D341Med (cell line): Measurements from ENCODE around the gene EIF4G3.
"Not testable (repeated sequence)": the region's sequence is repeated elsewhere in the genome, so short reads cannot be mapped to it uniquely, and the experiment has no call there.

Experiments
- DNase-seq: peaks from one replicate; pipeline ENCODE4 v3.0.0; 2012; ENCODE audit warnings: low spot score

EIF4G3 gene

GRCh38 chr1:20875198-20875973 is 301.3 kb downstream of the EIF4G3 start:
- DNase-seq, result no peak

DNA sequence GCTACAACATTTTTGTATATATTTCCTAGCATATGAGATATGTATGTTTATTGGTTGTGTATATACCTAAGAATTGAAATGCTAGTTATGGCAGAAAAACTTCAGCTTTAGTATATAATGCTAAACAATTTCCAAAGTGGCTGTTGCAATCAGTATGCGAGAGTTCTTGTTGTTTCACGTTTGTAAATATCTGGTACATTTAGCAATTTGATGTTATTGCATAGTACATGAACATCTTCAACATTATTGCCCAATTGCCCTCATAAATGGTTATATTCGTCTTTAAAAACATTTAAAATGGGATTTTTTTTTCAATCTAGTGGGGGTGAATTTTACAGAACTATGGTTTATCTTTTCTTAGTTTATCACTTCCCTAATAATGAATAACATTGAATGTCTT is 303.4 kb downstream of the EIF4G3 start:
- DNase-seq, result no peak

- DNase-seq, result no peak
These were observed 305.3 kb downstream of the EIF4G3 start for GRCh38 chr1:20871419-20871818.

DNA sequence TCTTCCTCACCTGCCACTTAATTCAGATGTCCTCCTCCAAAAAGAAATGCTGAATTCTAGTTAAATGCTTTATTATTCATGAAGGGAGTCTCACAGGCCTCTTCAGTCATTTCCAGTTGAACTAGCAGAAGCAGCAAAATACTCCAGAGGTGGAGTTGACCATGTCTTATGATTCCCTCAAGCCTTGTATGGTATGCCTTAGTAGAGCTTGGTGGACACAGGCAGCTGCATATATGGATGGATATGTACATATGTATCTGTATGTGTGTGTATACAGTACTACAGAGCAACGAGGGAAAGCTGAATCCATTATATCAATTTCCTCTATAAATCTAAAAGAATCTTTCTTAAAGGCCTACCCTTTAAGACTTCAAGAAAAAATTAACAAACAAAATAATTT is 306.0 kb downstream of the EIF4G3 start:
- no peak for DNase-seq

DNA sequence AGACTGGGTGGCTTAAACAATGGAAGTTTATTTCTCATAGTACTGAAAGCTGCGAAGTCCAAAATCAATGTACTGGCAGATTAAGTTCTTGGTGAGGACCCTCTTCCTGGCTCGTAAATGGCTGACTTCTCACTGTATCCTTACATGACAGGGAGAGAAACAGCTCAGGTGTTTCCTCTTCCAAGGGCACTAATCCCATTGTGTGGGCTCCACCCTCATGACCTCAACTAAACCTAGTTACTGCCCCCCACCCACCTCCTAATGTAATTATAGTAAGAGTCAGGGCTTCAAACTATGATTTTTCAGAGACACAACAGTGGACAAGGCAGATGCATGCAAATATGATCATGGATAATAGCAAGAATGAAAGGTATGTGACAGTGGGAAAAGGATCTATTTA is 308.4 kb downstream of the EIF4G3 start:
- no peak for DNase-seq

DNA sequence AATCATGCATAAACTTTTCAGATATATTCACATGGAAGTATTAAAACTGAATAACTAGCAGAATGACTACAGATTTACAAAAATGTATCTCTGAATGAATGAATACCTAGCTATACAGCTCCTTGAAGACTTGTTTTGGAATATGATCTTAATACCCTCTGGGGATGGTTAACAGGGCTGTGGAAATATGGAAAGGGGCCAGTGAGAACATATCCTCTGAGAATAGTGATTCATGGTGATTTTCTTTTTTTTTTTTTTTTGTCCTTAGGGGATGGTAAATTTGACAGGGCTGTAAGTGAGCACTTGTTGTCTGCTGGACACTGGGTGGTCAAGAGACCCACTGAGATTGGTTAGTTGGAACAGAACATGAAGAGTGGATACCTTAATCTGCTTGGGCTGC is 308.9 kb downstream of the EIF4G3 start:
- DNase-seq, result no peak

GRCh38 chr1:20867062-20867461 is 309.6 kb downstream of the EIF4G3 start:
- no peak for DNase-seq

- no peak for DNase-seq
These were observed 311.7 kb downstream of the EIF4G3 start for GRCh38 chr1:20865001-20865400.

- no peak for DNase-seq
These were observed 322.2 kb downstream of the EIF4G3 start for GRCh38 chr1:20854529-20854928.

GRCh38 chr1:20851791-20852190 is 324.9 kb downstream of the EIF4G3 start:
- DNase-seq, result not testable (repeated sequence)

DNA sequence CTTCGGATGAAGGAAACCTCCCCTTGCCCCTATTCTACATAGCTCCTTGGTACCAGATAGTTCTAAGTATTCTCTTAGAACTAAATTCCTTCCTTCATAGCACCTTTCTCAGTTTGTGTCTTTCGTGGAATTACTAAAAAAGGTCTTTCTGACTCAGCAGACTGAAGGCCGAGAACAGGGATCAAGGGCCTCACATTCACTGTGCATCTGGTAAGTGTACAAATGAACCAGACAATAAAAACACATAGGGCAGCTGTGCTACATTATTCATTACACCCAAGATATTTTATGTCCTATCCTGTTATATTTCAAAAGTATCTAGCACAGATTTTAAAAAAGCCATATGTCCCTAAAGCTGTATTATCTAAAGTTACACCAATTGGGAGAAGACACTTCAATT is 326.7 kb downstream of the EIF4G3 start:
- no peak for DNase-seq

GRCh38 chr1:20849100-20849499 is 327.6 kb downstream of the EIF4G3 start:
- DNase-seq, result no peak

GRCh38 chr1:20848162-20848561 is 328.5 kb downstream of the EIF4G3 start:
- no peak for DNase-seq

DNA sequence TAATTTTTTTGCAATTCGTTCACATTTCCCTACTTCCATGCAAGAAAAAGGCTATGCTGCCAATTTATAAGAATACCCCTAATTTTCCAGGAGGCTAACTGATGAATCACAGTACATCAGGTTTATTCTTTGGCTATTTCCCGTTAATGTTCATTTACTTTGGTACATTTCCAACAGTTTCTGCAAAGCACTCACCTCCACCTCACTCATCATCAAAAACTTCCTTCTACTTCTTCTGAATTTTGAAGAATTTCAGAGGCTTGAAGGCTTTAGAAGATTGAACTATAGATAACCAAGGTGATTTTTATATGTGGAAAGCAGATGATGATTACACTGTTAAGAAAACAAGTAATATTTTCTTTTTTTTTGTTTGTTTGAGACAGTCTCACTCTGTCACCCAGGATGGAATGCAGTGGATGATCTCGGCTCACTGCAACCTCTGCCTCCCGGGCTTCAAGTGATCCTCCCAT is 329.1 kb downstream of the EIF4G3 start:
- DNase-seq, result no peak

DNA sequence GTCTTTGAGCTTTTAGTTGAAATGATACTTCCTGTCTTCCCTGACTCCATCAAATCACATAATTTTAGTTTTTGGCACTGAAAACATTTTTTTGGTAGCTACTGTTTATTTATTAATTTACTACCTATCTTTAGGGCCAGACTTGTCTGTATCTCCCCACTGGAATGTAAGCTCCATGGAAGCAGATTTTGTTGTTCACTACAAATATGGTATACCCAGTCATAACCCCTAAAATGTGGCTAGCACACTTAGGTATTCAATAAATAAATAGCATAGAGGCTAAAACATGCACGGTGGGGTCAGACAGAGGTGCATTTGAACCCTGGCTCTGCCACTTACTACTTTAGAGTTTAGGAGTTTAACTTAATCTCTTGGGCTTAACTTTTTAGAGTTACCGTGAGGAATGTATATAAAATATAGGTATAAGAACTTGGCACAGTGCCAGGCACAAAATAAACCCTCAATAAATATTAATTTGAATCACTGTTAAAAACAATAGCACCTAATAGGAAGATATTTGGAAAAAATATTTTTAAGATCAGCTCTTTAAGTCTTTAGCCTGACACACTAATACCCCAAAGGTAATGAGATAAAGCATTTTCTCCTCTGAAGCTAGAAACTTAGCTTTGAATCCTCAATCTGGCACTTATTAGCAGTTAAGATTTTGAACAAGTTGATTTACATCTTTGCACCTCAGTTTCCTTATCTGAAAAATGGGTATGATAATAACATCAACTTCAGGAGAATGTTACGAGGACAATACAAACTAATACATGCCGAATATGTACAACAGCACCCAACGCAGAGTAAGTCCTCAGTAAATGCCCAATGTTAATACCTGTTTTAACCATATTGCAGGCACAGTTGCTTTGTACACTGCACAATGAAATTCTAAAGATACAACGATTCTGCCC is 330.0 kb downstream of the EIF4G3 start:
- DNase-seq, result no peak

DNA sequence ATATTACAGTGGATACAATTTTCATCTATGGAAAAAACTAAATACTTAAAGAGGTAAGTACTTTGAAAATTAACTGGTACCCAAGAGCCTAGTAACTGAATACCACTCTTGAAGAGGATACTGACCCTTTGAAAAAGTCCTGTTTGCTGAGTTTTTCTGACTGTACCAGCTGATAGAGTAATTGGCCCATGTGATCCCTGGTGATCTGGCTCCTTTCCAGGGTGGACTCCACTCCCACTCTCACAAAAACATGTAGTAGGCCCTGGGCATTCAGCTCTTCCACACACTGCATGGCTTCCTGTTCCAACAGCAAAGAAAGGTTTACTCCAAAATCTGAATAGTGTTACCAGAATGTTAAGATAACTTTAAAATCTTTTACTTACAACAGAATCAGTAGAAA is 336.0 kb downstream of the EIF4G3 start:
- DNase-seq, result no peak

DNA sequence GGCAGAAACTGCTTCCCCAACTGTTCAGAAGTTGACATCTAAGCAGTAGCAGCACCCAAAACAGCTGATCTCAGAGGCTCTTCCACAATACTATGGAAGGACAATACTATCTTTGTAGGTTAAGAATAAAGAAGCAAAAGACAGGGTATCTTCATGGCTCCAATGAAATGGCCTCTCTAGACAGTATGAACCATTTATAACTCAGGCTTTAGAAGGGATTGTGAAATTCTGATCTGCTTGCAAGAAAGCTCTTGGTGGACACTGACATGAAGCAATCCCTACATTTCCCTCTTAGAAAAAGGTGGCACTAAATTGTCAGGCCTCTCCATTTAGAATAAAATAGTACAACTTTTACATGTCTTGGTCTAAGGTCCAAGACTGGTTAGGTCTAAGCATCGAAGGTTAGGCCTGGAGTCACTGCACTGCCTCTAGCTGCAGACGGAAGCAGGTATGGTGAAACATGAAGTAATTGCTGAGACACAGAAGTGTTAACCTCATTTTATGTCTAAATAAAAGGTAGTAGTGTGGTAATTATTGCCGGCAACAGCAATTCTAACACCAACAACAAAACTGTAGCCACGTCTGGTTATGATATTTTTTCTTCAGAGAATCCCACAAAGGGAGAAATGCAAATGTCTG is 339.0 kb downstream of the EIF4G3 start:
- DNase-seq, result no peak

- DNase-seq, result no peak
These were observed 340.5 kb downstream of the EIF4G3 start for GRCh38 chr1:20836230-20836629.

GRCh38 chr1:20834780-20835179 is 341.9 kb downstream of the EIF4G3 start:
- DNase-seq, result no peak

GRCh38 chr1:20834192-20834591 is 342.5 kb downstream of the EIF4G3 start:
- no peak for DNase-seq

DNA sequence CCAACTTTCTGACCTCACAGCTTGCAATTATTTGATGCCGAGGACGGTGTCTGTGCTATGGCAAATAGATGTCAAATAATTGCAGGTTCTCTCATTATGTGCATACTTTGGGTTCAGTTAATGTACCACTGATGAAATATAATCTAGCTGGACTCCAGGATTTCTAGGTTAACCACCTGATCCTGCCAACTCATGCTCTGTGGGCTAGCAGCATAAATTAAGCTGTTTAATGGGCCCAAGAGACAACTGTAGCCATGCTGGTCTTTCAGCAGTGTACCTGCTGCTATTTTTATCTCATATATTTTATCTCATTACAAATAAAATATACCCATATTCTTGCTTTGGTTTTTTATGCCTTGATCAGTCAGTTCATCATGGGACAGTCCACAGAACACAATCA is 346.3 kb downstream of the EIF4G3 start:
- no peak for DNase-seq

DNA sequence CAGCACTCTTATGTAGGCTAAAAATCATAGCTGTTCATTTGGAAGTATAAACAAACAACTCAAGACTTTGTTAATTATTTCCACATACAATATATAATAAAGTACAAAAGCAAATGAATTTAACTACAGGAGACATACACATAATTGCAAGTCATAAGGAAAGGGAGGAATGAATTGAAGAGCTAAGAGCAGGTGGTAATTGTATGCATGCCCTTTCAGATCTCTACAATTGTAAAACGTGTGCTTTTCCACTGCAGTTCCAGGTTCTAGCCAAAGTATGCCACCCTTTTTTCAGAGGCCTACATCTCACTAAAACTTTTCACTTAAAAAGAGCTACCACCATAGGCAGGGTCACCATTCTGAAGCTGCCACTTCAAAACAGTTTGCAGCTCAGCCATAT is 346.8 kb downstream of the EIF4G3 start:
- DNase-seq, result no peak

GRCh38 chr1:20829531-20829930 is 347.2 kb downstream of the EIF4G3 start:
- DNase-seq, result no peak
